Right ventricle myocardium inferior (tissue), 1 donor: ENCODE results near the gene TSPOAP1. TPM values are rescaled to one million over a fixed set of nuclear protein-coding genes. Genes with fewer than 3 reads are reported as not detected.
"Not testable (repeated sequence)": the region's sequence is repeated elsewhere in the genome, so short reads cannot be mapped to it uniquely, and the experiment has no call there.

ENCODE experiments used
- ATAC-seq: fragments of 200-7000 bp; cut with Tn5 transposase; one replicate; pipeline ENCODE4 v1.9.1; 2020; ENCODE audit warnings: mild to moderate bottlenecking, moderate library complexity
- DNase-seq: peaks from one replicate; pipeline ENCODE4 v3.0.0; 2021; ENCODE audit errors: missing footprints
- intact Hi-C: fragments of 100-400 bp; cut with DNase I; formaldehyde crosslinking; loops from one replicate; pipeline ENCODE4 v1.11.0; 2022
- total RNA-seq: library from RNA; stranded (reverse); fragmentation: NEBNext Ultra II Directional; extraction: Animal tissue kit (Norgen Biotek cat#: 25700); gene quantifications from one replicate; pipeline ENCODE4 v1.2.1, GENCODE V29; 2021
- donor health status: DM: no; HTN: yes; CAD: no; lungs with severe emphysema.

TSPOAP1 gene
- total RNA-seq, 1 donor from 2014 or later = 12.1 TPM

- DNase-seq (no peak), ATAC-seq (peak; percentile 56)
- intact Hi-C loops = no loop called here
Measured at GRCh38 chr17:58344047-58344790, 15.6 kb upstream of the TSPOAP1 start.

- ATAC-seq (no peak), DNase-seq (no peak)
- intact Hi-C loops = no loop called here
Measured at GRCh38 chr17:58343131-58343530, 14.5 kb upstream of the TSPOAP1 start.

- no peak for DNase-seq
- intact Hi-C loops = no loop called here
- no peak for ATAC-seq
Measured at GRCh38 chr17:58341861-58342475, 13.4 kb upstream of the TSPOAP1 start.

DNA sequence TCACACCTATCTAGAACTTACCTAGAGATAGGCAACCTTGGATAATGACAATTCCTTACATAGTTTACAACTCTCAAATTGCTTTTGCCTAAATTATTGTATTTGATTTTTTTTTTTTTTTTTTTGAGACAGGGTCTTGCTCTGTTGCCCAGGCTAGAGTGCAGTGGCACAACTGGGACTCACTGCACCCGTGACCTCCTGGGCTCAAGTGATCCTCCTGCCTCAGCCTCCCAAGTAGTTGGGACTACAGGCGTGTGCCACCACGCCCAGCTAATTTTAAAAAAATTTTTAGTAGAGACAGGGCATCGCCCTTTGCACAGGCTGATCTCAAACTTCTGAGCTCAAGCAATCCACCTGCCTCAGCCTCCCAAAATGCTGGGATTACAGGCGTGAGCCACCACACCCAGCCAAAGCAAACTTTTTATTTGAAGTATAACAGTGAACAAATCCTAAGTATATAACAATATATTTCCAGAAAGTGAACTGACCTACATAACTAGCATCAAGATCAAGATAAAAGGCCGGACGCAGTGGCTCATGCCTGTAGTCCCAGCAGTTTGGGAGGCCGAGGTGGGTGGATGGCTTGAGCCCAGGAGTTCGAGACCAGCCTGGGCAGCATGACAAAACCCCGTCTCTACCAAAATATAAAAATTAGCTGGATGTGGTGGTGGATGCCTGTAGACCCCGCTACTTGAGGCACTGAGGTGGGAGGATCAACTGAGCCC, 12.7 kb upstream of the TSPOAP1 start:
- ATAC-seq, DNase-seq, intact Hi-C loops: not testable (repeated sequence)

GRCh38 chr17:58340405-58340876, 11.8 kb upstream of the TSPOAP1 start:
- DNase-seq (no peak), ATAC-seq (no peak)
- intact Hi-C loops = no loop called here

DNA sequence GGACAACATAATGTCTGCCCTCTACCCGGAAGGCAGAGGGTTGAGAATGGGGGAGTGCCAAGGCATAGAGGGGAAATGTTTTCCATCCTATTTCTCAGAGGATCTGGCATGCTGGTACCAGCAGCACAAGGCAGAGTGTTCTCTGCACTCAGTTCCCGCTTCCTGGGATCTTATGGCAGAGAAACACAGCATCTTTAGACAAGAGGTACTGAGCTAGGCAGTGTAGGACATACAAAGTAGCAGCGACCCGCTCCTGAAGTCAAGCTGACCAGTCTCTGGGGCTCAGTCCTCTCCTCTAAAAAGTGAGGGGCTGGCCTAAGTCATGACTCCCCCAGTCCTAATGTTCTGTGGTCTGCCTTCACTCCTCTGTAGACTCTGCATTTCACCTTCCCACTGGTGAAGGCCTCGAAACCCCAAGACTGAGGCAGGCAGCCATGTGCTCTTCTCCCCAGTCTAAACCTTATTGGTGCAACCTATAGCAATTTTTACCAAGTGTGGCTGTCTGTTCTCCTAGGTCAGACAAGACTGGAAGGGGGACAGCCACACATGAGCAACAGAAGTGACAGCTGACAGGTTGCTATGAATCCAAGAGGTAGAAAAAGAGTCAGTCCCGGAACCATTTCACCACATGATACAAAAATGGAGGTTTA, 11.3 kb upstream of the TSPOAP1 start:
- DNase-seq = peak; percentile 4
- no peak for ATAC-seq
- intact Hi-C loops = no loop called here

DNA sequence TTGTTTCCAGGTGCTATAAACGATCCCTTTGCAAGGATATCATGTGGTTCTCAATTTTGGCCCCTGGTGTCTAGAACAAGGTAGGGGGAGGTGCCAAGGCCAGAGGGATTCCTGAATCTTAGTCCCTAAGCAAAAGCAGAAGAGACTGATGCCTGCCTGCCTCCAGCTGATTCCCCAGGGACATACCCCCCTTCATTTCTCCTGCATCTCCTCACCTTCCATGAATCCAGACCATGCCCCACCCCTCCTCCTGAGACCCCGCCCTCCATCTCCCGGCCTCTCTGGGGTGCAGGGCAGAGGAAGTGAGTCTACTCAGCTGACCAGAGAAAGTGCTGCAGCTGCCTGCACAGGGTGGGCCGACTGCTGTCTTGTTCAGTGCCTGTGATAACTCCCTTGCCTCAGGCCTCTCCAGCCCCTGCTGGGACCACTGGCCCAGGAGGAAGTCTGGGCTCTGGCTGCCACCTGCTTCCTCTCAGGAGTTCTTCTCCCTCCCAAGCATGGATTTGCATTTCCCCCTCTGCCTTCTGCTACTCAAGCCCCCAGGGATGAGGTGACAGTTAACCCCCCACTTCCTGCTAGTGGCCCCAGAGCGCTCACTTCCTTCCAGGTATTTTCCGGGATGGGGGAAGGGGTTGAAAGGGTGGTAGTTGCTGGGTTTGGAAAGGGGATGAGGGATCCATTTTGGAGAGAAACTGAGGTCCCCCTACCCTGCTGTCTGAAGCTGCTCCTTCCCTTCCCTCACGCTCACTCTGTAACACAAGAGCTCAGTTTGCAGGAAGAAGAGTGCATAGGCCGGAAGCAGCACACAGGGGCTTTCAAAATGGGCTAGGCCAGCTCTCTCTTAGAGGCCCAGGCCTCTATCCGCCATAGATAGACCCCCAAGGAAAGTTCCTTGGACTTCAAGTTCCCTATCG, 10.5 kb upstream of the TSPOAP1 start:
- intact Hi-C loops = no loop called here
- ATAC-seq = peak; percentile 58
- peak; percentile 78 for DNase-seq

DNA sequence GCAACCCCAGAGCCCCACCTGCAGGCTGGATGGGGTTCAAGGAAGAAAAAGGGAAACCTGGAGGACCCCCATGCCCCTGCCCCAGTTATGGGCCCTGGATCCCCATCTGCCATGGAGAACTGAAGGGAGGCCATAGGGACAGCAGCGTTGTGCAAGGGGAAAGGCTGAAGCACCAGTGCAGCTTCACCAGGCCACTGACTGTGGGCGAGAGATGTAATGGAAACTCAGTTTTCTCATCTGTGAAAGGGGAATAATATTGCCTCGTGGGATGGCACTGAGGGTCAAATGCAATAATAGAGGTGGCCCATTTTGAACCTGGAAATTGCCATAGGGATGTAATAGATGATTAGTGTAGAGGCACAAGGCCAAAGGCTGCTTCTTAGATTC, 9.9 kb upstream of the TSPOAP1 start:
- intact Hi-C loops = no loop called here
- DNase-seq = no peak
- ATAC-seq = no peak

GRCh38 chr17:58337600-58338453, 9.2 kb upstream of the TSPOAP1 start:
- DNase-seq = peak; percentile 94
- ATAC-seq = peak; percentile 86
- intact Hi-C loops = no loop called here

DNA sequence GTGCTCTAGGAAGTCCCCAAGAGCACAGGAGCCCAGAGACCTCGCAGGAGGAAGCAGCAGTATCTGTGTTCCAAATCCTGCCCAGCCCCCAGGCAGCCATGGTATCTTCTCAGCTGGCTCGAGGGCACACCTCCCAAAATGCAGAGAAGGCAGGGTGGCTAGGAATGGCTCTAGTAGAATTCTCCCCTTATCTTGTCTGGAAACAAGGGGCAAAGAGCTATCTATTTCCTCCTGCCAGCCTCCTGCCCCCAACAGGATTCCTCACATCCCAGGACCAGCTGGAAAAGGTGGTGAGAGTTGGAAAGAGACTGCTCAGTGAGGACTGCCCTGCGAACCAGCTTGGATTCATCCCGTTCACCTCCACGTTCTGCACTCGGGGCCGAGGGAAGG, 8.6 kb upstream of the TSPOAP1 start:
- DNase-seq (no peak), ATAC-seq (no peak)
- intact Hi-C loops = no loop called here

GRCh38 chr17:58336456-58337209, 8.0 kb upstream of the TSPOAP1 start:
- no peak for DNase-seq
- ATAC-seq = peak; percentile 14
- intact Hi-C loops = no loop called here

DNA sequence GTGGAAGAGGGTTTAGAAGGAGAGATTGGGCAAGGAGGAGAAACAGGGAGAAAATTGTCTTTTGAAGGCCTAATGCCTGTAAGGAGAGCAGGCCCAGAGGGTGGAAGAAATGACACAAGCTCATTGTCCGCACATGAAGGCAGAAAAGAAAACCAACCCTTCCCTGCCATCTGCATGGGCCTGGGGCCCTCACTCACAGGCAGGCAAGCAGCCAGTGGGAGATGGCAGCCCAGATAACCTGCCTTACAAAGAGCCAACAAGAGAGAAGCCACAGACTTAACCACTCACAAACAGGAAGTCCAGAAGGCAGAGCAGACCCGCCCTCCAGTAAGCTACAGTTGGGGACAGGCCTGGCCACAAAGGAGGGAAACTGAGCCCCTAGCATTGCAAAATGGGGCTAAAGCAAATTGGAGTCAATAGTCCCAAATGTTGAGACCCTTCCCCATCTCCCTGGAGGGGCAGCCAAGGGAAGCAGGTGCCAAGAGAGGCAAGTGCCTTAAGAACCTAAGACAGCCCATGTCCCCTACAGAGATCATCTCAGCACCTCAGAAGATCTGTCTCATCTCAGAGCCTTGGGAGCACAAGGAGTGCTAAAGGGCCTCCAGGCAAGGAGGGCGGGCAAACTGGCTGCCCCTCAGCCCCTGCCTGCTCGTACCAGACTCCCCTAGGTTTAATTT, 7.3 kb upstream of the TSPOAP1 start:
- ATAC-seq (no peak), DNase-seq (no peak)
- intact Hi-C loops = no loop called here

DNA sequence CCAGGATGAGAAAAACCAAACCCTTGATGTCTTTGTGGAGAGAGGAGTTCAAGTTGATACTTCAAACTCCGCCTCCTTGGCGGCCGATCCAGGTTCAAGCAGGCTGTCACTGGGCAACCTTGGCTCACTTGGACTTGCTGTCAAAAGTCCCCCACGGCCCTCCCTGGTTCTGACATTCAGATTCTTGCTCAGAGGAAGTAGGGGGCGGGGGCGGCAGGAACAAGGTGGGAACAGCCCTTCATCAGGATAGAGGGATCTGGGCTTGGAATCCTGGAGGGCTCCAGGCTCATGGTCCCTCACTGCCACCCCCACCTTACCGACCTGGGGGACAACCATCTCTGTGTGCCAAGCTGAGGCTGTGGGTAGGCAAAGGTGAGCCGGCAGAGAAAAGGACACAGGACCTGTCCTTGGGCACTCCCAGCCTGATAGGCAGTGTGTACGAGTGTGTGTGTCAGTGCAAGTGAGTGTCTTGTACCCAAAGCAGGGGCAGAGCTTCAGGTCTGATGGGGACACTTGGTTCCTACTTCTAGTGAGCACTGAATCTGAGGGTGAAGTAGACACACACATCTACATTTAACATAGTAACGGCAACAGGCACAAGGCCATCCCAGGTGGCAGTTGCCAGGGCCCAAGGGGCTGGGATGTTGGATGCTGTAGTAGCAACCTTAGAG, 6.6 kb upstream of the TSPOAP1 start:
- DNase-seq (no peak), ATAC-seq (no peak)
- intact Hi-C loops = no loop called here

- DNase-seq = no peak
- intact Hi-C loops = no loop called here
- no peak for ATAC-seq
Measured at GRCh38 chr17:58334661-58335060, 6.1 kb upstream of the TSPOAP1 start.

DNA sequence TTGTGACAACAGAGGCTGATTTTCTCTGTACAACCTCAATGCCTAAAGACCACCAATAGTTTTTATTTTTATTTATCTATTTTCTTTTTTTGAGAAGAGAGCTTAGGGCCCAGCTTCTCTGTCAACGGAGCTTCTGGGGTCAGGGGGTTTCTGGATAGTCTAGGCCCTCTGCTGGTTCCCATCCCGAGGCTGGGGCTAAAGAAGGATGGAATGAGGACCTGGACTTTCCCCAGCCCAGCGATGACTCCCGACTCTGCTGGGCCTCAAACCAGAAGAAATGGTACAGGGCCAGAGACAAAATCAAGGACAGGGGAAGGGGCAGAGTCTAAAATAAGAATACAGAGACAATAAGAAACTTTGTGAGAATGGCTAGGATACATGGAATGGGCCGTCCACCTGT, 5.7 kb upstream of the TSPOAP1 start:
- DNase-seq (no peak), ATAC-seq (no peak)
- intact Hi-C loops = no loop called here

DNA sequence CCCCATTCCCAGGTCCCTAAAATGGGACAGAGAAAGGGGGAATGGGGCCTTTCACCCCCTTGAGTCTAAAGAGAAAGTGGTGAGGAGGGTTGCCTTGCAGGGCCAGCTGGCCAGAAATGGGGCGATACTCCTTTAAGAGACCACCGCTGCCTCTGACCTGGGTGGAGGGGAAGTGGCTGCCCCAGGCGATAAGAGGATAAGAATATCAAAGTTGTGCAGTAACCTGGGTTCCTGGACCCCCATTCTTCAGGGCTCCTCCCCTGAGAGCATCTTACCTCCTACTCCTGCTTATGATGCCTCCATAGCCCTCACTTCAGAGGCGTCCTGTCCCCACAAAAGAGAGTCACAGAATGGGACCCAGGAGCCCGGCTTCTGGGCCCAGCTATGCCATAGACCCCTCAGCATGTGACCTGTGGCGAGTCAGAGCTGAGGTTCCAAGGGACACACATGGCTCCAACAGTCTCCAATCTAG, 5.2 kb upstream of the TSPOAP1 start:
- ATAC-seq (no peak), DNase-seq (peak; percentile 56)
- intact Hi-C loops = no loop called here
